PFSK-1 (cell line): ENCODE data around the gene FRMD4B.

Experiments
- FOXP2 ChIP-seq: optimal IDR thresholded peaks from 2 replicates; pipeline ENCODE3; 2011; ENCODE audit warnings: borderline replicate concordance, control low read depth, inconsistent platforms; ENCODE audit not compliant: insufficient read depth; ENCODE audit errors: extremely low read length, extremely low read depth
- POLR2AphosphoS5 ChIP-seq: IDR thresholded peaks from 2 replicates; pipeline ENCODE4 v1.6.1; 2012; ENCODE audit warnings: low read depth, mild to moderate bottlenecking, control low read depth, low read length, moderate library complexity
- REST ChIP-seq, 2 experiments: IDR thresholded peaks; 2 replicates each; pipeline versions ENCODE4 v1.6.1 to v1.8.0; 2011 to 2012; ENCODE audit warnings: low read depth in 2 of 2, low read length in 2 of 2, control low read depth in 1 of 2, inconsistent platforms in 1 of 2, mild to moderate bottlenecking in 1 of 2, moderate library complexity in 1 of 2; ENCODE audit not compliant: insufficient read depth in 1 of 2
- SIN3A ChIP-seq: IDR thresholded peaks from 2 replicates; pipeline ENCODE4 v1.6.1; 2012; ENCODE audit warnings: mild to moderate bottlenecking, low read length, moderate library complexity, borderline replicate concordance; ENCODE audit not compliant: insufficient read depth
- TAF1 ChIP-seq: IDR thresholded peaks from 2 replicates; pipeline ENCODE4 v1.6.1; 2012; ENCODE audit warnings: low read length, control low read depth, borderline replicate concordance; ENCODE audit not compliant: insufficient read depth

FRMD4B gene

GRCh38 chr3:69236812-69237707, 148.8 kb downstream of the FRMD4B start:
- TF ChIP-seq REST (IDR thresholded peaks at IDR 0.05; ENCODE audit: insufficient read depth in 1 of 2, low read depth in 2 of 2, low read length in 2 of 2) (no peak), TAF1 (no peak), SIN3A (no peak), POLR2AphosphoS5 (no peak), FOXP2 (no peak)

- no peak for TF ChIP-seq SIN3A
- no peak for TF ChIP-seq FOXP2
- no peak for TF ChIP-seq TAF1
- no peak for TF ChIP-seq REST (IDR thresholded peaks at IDR 0.05; ENCODE audit: insufficient read depth in 1 of 2, low read depth in 2 of 2, low read length in 2 of 2)
- TF ChIP-seq POLR2AphosphoS5 = no peak
These were observed 150.0 kb downstream of the FRMD4B start for GRCh38 chr3:69235882-69236281.

- TF ChIP-seq POLR2AphosphoS5 (no peak), SIN3A (no peak), TAF1 (no peak), FOXP2 (no peak), REST (IDR thresholded peaks at IDR 0.05; ENCODE audit: insufficient read depth in 1 of 2, low read depth in 2 of 2, low read length in 2 of 2) (no peak)
These were observed 153.4 kb downstream of the FRMD4B start for GRCh38 chr3:69232482-69232881.

DNA sequence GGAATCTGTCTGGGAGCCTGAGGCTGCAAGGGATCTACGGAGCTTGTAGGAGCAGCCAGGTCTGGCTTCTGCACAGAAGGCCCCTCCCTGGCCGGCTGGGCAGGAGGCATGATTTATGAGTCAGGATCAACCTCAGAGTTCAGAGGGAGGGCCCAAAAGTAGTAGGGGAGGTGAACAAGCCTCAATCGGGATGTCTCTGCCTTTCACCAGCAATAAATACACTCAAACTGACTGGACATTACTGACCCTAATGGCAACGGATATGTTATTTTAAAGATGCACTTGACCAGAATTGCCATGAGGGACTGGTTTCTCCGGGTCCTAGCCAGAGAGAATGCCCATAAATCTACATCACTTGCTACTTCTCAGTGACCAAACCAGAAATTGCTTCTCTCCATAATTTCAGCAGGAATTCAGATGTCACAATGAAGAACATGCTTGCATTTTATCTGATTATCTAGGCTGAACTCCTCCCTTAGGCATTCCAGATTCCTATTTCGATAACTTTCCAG, 153.9 kb downstream of the FRMD4B start:
- TF ChIP-seq SIN3A (no peak), POLR2AphosphoS5 (no peak), REST (IDR thresholded peaks at IDR 0.05; ENCODE audit: insufficient read depth in 1 of 2, low read depth in 2 of 2, low read length in 2 of 2) (no peak), FOXP2 (no peak), TAF1 (no peak)
